Endothelial cell of umbilical vein (primary cell): ENCODE results near the gene DCAF6. TPM values are rescaled to one million over a fixed set of nuclear protein-coding genes. Genes with fewer than 3 reads are reported as not detected.

Source experiments
- BruUV-seq: library from RNA; stranded (reverse); fragments of 400-500 nt; replicated peaks from 2 replicates; lab custom pipeline; 2021; lab: Mats Ljungman, UMichigan
- CTCF ChIA-PET: fragments of 300-600, 350-600 bp; sonication (Branson Sonifier 250); formaldehyde crosslinking; loops from one replicate; lab custom pipeline; 2021; ENCODE audit warnings: antibody characterized with exemption, inconsistent platforms; lab: Charles Lee
- POLR2A ChIA-PET: fragments of 300-600, 350-600 bp; sonication (Branson Sonifier 250); formaldehyde crosslinking; loops from one replicate; lab custom pipeline; 2021; ENCODE audit warnings: antibody characterized with exemption, inconsistent platforms; lab: Charles Lee
- DNase-seq: peaks from one replicate; pipeline ENCODE4 v3.0.0-alpha.2; 2011; ENCODE audit warnings: low read depth, low spot score
- FAIRE-seq: peaks from 2 replicates; lab custom pipeline; 2011; peaks lifted over from hg19 to GRCh38; lab: Jason Lieb, UNC
- H2AFZ ChIP-seq: 2 replicates; pipeline ENCODE4 v1.6.0; 2012; ENCODE audit warnings: low read depth, low read length, control low read depth, inconsistent platforms
- H3K27ac ChIP-seq: 2 replicates; pipeline ENCODE4 v1.5.1; 2011; ENCODE audit warnings: low read depth, mild to moderate bottlenecking, control low read depth, low read length, moderate library complexity; ENCODE audit not compliant: insufficient read depth
- H3K27me3 ChIP-seq, 2 experiments: 2 replicates each; pipeline versions ENCODE4 v1.6.0 to v1.6.1; 2011; ENCODE audit warnings: low read length in 2 of 2, mixed read lengths in 1 of 2; ENCODE audit not compliant: control insufficient read depth in 2 of 2, insufficient read depth in 2 of 2
- H3K36me3 ChIP-seq, 2 experiments: 2 replicates in 1 of 2; 3 replicates in 1 of 2; pipeline ENCODE4 v1.5.1; 2011; ENCODE audit warnings: low read length in 2 of 2, mild to moderate bottlenecking in 1 of 2, moderate library complexity in 1 of 2; ENCODE audit not compliant: control insufficient read depth in 2 of 2, insufficient read depth in 2 of 2; ENCODE audit errors: extremely low read depth in 1 of 2
- H3K4me1 ChIP-seq: 3 replicates; pipeline ENCODE4 v1.5.1; 2011; ENCODE audit warnings: mild to moderate bottlenecking, low read length; ENCODE audit not compliant: control insufficient read depth, insufficient read depth; ENCODE audit errors: extremely low read depth
- H3K4me2 ChIP-seq: 2 replicates; pipeline ENCODE4 v1.6.1; 2011; ENCODE audit warnings: low read length, control low read depth, mixed read lengths; ENCODE audit not compliant: insufficient read depth
- H3K4me3 ChIP-seq, 3 experiments: fragments of 200-600 bp in 1 of 3; sonication (generic), shearing (Covaris generic) in 1 of 3; replicated peaks in 1 of 3; 2 replicates each; pipeline ENCODE4 v1.5.1; 2011 to 2016; ENCODE audit warnings: control low read depth in 3 of 3, low read length in 3 of 3, mild to moderate bottlenecking in 2 of 3, inconsistent platforms in 1 of 3, low read depth in 1 of 3, moderate library complexity in 1 of 3; ENCODE audit not compliant: insufficient read depth in 1 of 3
- H3K79me2 ChIP-seq: 2 replicates; pipeline ENCODE4 v1.6.0; 2012; ENCODE audit warnings: low read length, inconsistent platforms; ENCODE audit not compliant: control insufficient read depth, insufficient read depth
- H3K9ac ChIP-seq: replicated peaks from 2 replicates; pipeline ENCODE3; 2011; ENCODE audit warnings: low read length, control low read depth; ENCODE audit not compliant: insufficient read depth; ENCODE audit errors: extremely low read depth
- H3K9me1 ChIP-seq: replicated peaks from 3 replicates; pipeline ENCODE4 v1.6.0; 2011; ENCODE audit warnings: mild to moderate bottlenecking, low read length; ENCODE audit not compliant: control insufficient read depth, insufficient read depth; ENCODE audit errors: extremely low read depth
- H3K9me3 ChIP-seq: replicated peaks from 2 replicates; pipeline ENCODE4 v1.5.1; 2012; ENCODE audit warnings: low read length, inconsistent platforms; ENCODE audit not compliant: control insufficient read depth, insufficient read depth
- H4K20me1 ChIP-seq: replicated peaks from 2 replicates; pipeline ENCODE3; 2011; ENCODE audit warnings: mild to moderate bottlenecking, low read length; ENCODE audit not compliant: control insufficient read depth, insufficient read depth; ENCODE audit errors: extremely low read depth
- EZH2 ChIP-seq: IDR thresholded peaks from 2 replicates; pipeline ENCODE4 v1.6.1; 2012; ENCODE audit warnings: borderline replicate concordance, low read depth, mild to moderate bottlenecking, moderate library complexity, low read length, inconsistent platforms; ENCODE audit not compliant: severe bottlenecking
- FOS ChIP-seq: IDR thresholded peaks from 2 replicates; pipeline ENCODE4 v1.6.1; 2011; ENCODE audit warnings: mild to moderate bottlenecking, low read length, moderate library complexity, borderline replicate concordance; ENCODE audit not compliant: insufficient read depth
- GATA2 ChIP-seq: IDR thresholded peaks from 2 replicates; pipeline ENCODE4 v1.7.0; 2011; ENCODE audit warnings: low read depth, mild to moderate bottlenecking, moderate library complexity, mixed read lengths, low read length; ENCODE audit not compliant: insufficient read length, insufficient read depth
- JUN ChIP-seq: IDR thresholded peaks from 2 replicates; pipeline ENCODE4 v1.6.1; 2011; ENCODE audit warnings: borderline replicate concordance, low read depth; ENCODE audit not compliant: insufficient read length, insufficient read depth
- MYC ChIP-seq: IDR thresholded peaks from one replicate; pipeline ENCODE4 v1.6.1; 2011; ENCODE audit warnings: mild to moderate bottlenecking, low read depth, low read length
- POLR2A ChIP-seq: IDR thresholded peaks from 2 replicates; pipeline ENCODE4 v1.6.1; 2012; ENCODE audit warnings: low read depth, mild to moderate bottlenecking, control low read depth, low read length
- POLR2AphosphoS5 ChIP-seq: IDR thresholded peaks from 2 replicates; pipeline ENCODE4 v1.6.1; 2012; ENCODE audit warnings: low read depth, mild to moderate bottlenecking, control low read depth, low read length, moderate library complexity; ENCODE audit not compliant: insufficient read depth
- dilution Hi-C: fragments of 300-500 bp; cut with MboI; formaldehyde crosslinking; loops from one replicate; pipeline ENCODE4 v1.15.0; 2019; ENCODE audit warnings: low sequenced_read_pairs; ENCODE audit not compliant: extremely low pct_ligation_motif_present
- intact Hi-C: fragments of 100-400 bp; cut with micrococcal nuclease; formaldehyde crosslinking; loops from one replicate; pipeline ENCODE4 v1.10.0; 2022
- polyA plus RNA-seq, 4 experiments: library from polyadenylated mRNA; depleted of rRNA in 3 of 4; stranded (reverse) in 3 of 4; unstranded in 1 of 4; fragments of >200 nt; gene quantifications; 2 replicates each; pipeline versions ENCODE4 v1.2.1 to v1.2.3, GENCODE V29; 2011 to 2012; ENCODE audit warnings: missing spikeins in 1 of 4
- total RNA-seq: library from RNA; stranded (reverse); gene quantifications from 2 replicates; pipeline ENCODE4 v1.2.3, GENCODE V29; 2021
- TF ChIP-seq, protein P1 (sequence below), 2 donors: IDR thresholded peaks; 1 replicate in 1 of 2; 2 replicates in 1 of 2; pipeline ENCODE4 v1.5.1; 2011; ENCODE audit warnings: low read length in 2 of 2, mild to moderate bottlenecking in 2 of 2, moderate library complexity in 2 of 2, control low read depth in 1 of 2, inconsistent platforms in 1 of 2, low read depth in 1 of 2; ENCODE audit not compliant: insufficient read depth in 1 of 2; ENCODE audit errors: extremely low read depth in 1 of 2
- TF ChIP-seq, protein P2 (sequence below): IDR thresholded peaks from 2 replicates; pipeline ENCODE4 v1.6.1; 2011; ENCODE audit not compliant: insufficient read depth, insufficient read length

Gene DCAF6
- total and polyA plus RNA-seq, 2 donors (not counting 3 experiments of a cell fraction or from before 2014, with no cell fraction given), result 28.6 to 39.4 TPM

DNA sequence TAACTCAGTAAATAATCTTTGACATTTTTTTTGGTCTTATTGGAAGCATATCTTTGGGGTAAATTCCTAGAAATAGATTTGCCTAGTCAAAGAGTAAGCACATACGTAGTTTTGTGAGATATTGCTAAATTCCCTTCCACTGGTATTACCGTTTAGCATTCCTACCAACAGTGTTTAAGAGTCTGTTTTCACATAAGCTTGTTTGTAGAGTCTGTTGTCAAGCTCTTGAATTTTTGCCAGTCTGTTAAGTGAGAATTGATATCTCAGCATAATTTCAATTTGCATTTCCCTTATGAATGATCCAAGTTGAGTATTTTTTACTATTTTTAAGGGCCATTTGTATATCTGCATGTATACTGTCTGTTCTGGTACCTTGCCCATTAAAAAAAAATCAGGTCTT is 37.3 kb downstream of the DCAF6 start:
- no peak for TF ChIP-seq FOS
- TF ChIP-seq, protein P1, sequence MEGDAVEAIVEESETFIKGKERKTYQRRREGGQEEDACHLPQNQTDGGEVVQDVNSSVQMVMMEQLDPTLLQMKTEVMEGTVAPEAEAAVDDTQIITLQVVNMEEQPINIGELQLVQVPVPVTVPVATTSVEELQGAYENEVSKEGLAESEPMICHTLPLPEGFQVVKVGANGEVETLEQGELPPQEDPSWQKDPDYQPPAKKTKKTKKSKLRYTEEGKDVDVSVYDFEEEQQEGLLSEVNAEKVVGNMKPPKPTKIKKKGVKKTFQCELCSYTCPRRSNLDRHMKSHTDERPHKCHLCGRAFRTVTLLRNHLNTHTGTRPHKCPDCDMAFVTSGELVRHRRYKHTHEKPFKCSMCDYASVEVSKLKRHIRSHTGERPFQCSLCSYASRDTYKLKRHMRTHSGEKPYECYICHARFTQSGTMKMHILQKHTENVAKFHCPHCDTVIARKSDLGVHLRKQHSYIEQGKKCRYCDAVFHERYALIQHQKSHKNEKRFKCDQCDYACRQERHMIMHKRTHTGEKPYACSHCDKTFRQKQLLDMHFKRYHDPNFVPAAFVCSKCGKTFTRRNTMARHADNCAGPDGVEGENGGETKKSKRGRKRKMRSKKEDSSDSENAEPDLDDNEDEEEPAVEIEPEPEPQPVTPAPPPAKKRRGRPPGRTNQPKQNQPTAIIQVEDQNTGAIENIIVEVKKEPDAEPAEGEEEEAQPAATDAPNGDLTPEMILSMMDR (IDR thresholded peaks at IDR 0.05; ENCODE audit: extremely low read depth in 1 of 2, insufficient read depth in 1 of 2, low read depth in 1 of 2, low read length in 2 of 2), result no peak
- no peak for TF ChIP-seq POLR2AphosphoS5
- TF ChIP-seq MYC, result no peak
- no peak for TF ChIP-seq EZH2
- TF ChIP-seq, protein P2, sequence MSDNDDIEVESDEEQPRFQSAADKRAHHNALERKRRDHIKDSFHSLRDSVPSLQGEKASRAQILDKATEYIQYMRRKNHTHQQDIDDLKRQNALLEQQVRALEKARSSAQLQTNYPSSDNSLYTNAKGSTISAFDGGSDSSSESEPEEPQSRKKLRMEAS, result no peak
- no peak for TF ChIP-seq POLR2A
- no peak for TF ChIP-seq JUN
- no peak for TF ChIP-seq GATA2
- H3K9me3 ChIP-seq, result no peaks in the 10 kb centered on the region
- FAIRE-seq (no peak), DNase-seq (no peak)
- H3K27ac ChIP-seq, result no peak overlapping the region
- intact Hi-C loops, result no loop called here
- H4K20me1 ChIP-seq, result no peaks in the 10 kb centered on the region
- dilution Hi-C loops, result no loop called here
- H3K9me1 ChIP-seq, result no peaks in the 10 kb centered on the region
- no peaks in the 10 kb centered on the region for H3K27me3 ChIP-seq
- H3K36me3 ChIP-seq, result no peaks in the 10 kb centered on the region
- no peak overlapping the region for H3K4me3 ChIP-seq
- no peak overlapping the region for H3K4me2 ChIP-seq
- ChIA-PET POLR2A (no interaction called here), CTCF (no interaction called here)
- no peaks in the 10 kb centered on the region for H3K4me1 ChIP-seq
- no peak overlapping the region for H2AFZ ChIP-seq
- no TSS peak for BruUV-seq
- H3K9ac ChIP-seq, result no peak overlapping the region
- H3K79me2 ChIP-seq, result no peaks in the 10 kb centered on the region
